Measurements from ENCODE around the gene FAM228B. TPM values are rescaled to one million over a fixed set of nuclear protein-coding genes. Genes with fewer than 3 reads are reported as not detected.
"Not testable (repeated sequence)": the region's sequence is repeated elsewhere in the genome, so short reads cannot be mapped to it uniquely, and the experiment has no call there.

The FAM228B gene
- total RNA-seq, 1 experiment from 2014 or later = 6.4 TPM

GRCh38 chr2:24183366-24184069 lies 60.2 kb downstream of the FAM228B start:
- DNase-seq = no peak
- Histone ChIP-seq H3K4me1 (ENCODE audit: low read length) (no peaks in the 10 kb centered on the region), H3K79me2 (ENCODE audit: low read length) (no peaks in the 10 kb centered on the region), H3K9ac (ENCODE audit: low read length) (no peak overlapping the region), H3K4me2 (ENCODE audit: low read depth, low read length, poor library complexity, severe bottlenecking) (no peak overlapping the region), H4K20me1 (ENCODE audit: insufficient read depth, low read depth, low read length) (no peaks in the 10 kb centered on the region), H3K27me3 (ENCODE audit: low read length) (no peaks in the 10 kb centered on the region), H3K9me3 (ENCODE audit: low read length) (no peaks in the 10 kb centered on the region), H2AFZ (ENCODE audit: low read length) (no peak overlapping the region), H3K4me3 (ENCODE audit: low read length) (no peak overlapping the region), H3K27ac (ENCODE audit: low read length) (no peak overlapping the region), H3K9me2 (replicated peaks; ENCODE audit: insufficient read depth, low read length) (no peaks in the 10 kb centered on the region), H3K36me3 (ENCODE audit: insufficient read depth, low read length) (no peaks in the 10 kb centered on the region)

GRCh38 chr2:24189551-24189950 lies 66.3 kb downstream of the FAM228B start:
- Histone ChIP-seq H3K27ac (ENCODE audit: low read length) (no peak overlapping the region), H2AFZ (ENCODE audit: low read length) (no peak overlapping the region), H3K27me3 (ENCODE audit: low read length) (no peaks in the 10 kb centered on the region), H3K4me2 (ENCODE audit: low read depth, low read length, poor library complexity, severe bottlenecking) (no peak overlapping the region), H3K9me2 (replicated peaks; ENCODE audit: insufficient read depth, low read length) (no peaks in the 10 kb centered on the region), H3K4me3 (ENCODE audit: low read length) (no peak overlapping the region), H3K4me1 (ENCODE audit: low read length) (no peaks in the 10 kb centered on the region), H3K9me3 (ENCODE audit: low read length) (no peaks in the 10 kb centered on the region), H3K36me3 (ENCODE audit: insufficient read depth, low read length) (no peaks in the 10 kb centered on the region), H3K79me2 (ENCODE audit: low read length) (no peaks in the 10 kb centered on the region), H4K20me1 (ENCODE audit: insufficient read depth, low read depth, low read length) (no peaks in the 10 kb centered on the region), H3K9ac (ENCODE audit: low read length) (no peak overlapping the region)
- DNase-seq = no peak

GRCh38 chr2:24190503-24190902 lies 67.2 kb downstream of the FAM228B start:
- Histone ChIP-seq H3K4me2 (ENCODE audit: low read depth, low read length, poor library complexity, severe bottlenecking) (no peak overlapping the region), H2AFZ (ENCODE audit: low read length) (no peak overlapping the region), H3K27ac (ENCODE audit: low read length) (no peak overlapping the region), H4K20me1 (ENCODE audit: insufficient read depth, low read depth, low read length) (no peaks in the 10 kb centered on the region), H3K9me2 (replicated peaks; ENCODE audit: insufficient read depth, low read length) (no peaks in the 10 kb centered on the region), H3K4me1 (ENCODE audit: low read length) (no peaks in the 10 kb centered on the region), H3K4me3 (ENCODE audit: low read length) (no peak overlapping the region), H3K79me2 (ENCODE audit: low read length) (no peaks in the 10 kb centered on the region), H3K9ac (ENCODE audit: low read length) (no peak overlapping the region), H3K36me3 (ENCODE audit: insufficient read depth, low read length) (no peaks in the 10 kb centered on the region), H3K9me3 (ENCODE audit: low read length) (no peaks in the 10 kb centered on the region), H3K27me3 (ENCODE audit: low read length) (no peaks in the 10 kb centered on the region)
- DNase-seq = no peak

- H3K36me3 ChIP-seq (ENCODE audit: insufficient read depth, low read length) = no peaks in the 10 kb centered on the region
- H3K79me2 ChIP-seq (ENCODE audit: low read length) = no peaks in the 10 kb centered on the region
- no peak for DNase-seq
- no peak overlapping the region for H3K27ac ChIP-seq (ENCODE audit: low read length)
- H3K4me1 ChIP-seq (ENCODE audit: low read length) = no peaks in the 10 kb centered on the region
- no peaks in the 10 kb centered on the region for H4K20me1 ChIP-seq (ENCODE audit: insufficient read depth, low read depth, low read length)
- H3K27me3 ChIP-seq (ENCODE audit: low read length) = no peaks in the 10 kb centered on the region
- H3K4me2 ChIP-seq (ENCODE audit: low read depth, low read length, poor library complexity, severe bottlenecking) = no peak overlapping the region
- H3K4me3 ChIP-seq (ENCODE audit: low read length) = no peak overlapping the region
- no peaks in the 10 kb centered on the region for H3K9me3 ChIP-seq (ENCODE audit: low read length)
- no peak overlapping the region for H2AFZ ChIP-seq (ENCODE audit: low read length)
- H3K9me2 ChIP-seq (replicated peaks; ENCODE audit: insufficient read depth, low read length) = no peaks in the 10 kb centered on the region
- H3K9ac ChIP-seq (ENCODE audit: low read length) = no peak overlapping the region
These were observed 67.9 kb downstream of the FAM228B start for GRCh38 chr2:24191156-24191555.

- H2AFZ ChIP-seq (ENCODE audit: low read length) = no peak overlapping the region
- no peak overlapping the region for H3K4me2 ChIP-seq (ENCODE audit: low read depth, low read length, poor library complexity, severe bottlenecking)
- no peaks in the 10 kb centered on the region for H3K27me3 ChIP-seq (ENCODE audit: low read length)
- H3K4me1 ChIP-seq (ENCODE audit: low read length) = no peaks in the 10 kb centered on the region
- H3K27ac ChIP-seq (ENCODE audit: low read length) = no peak overlapping the region
- H3K4me3 ChIP-seq (ENCODE audit: low read length) = no peak overlapping the region
- H3K79me2 ChIP-seq (ENCODE audit: low read length) = no peaks in the 10 kb centered on the region
- no peaks in the 10 kb centered on the region for H4K20me1 ChIP-seq (ENCODE audit: insufficient read depth, low read depth, low read length)
- no peaks in the 10 kb centered on the region for H3K9me2 ChIP-seq (replicated peaks; ENCODE audit: insufficient read depth, low read length)
- DNase-seq = no peak
- no peaks in the 10 kb centered on the region for H3K9me3 ChIP-seq (ENCODE audit: low read length)
- no peak overlapping the region for H3K9ac ChIP-seq (ENCODE audit: low read length)
- H3K36me3 ChIP-seq (ENCODE audit: insufficient read depth, low read length) = no peaks in the 10 kb centered on the region
These were observed 68.6 kb downstream of the FAM228B start for GRCh38 chr2:24191848-24192247.

GRCh38 chr2:24197213-24197612 lies 73.9 kb downstream of the FAM228B start:
- not testable (repeated sequence) for H3K4me1 ChIP-seq (ENCODE audit: low read length); H3K9ac ChIP-seq (ENCODE audit: low read length); H4K20me1 ChIP-seq (ENCODE audit: insufficient read depth, low read depth, low read length); H3K27ac ChIP-seq (ENCODE audit: low read length); H3K9me2 ChIP-seq (replicated peaks; ENCODE audit: insufficient read depth, low read length); H3K4me2 ChIP-seq (ENCODE audit: low read depth, low read length, poor library complexity, severe bottlenecking); H3K79me2 ChIP-seq (ENCODE audit: low read length); DNase-seq; H3K36me3 ChIP-seq (ENCODE audit: insufficient read depth, low read length); H3K27me3 ChIP-seq (ENCODE audit: low read length); H2AFZ ChIP-seq (ENCODE audit: low read length); H3K9me3 ChIP-seq (ENCODE audit: low read length); H3K4me3 ChIP-seq (ENCODE audit: low read length)

GRCh38 chr2:24199968-24200590 lies 76.8 kb downstream of the FAM228B start:
- H3K4me1 ChIP-seq (ENCODE audit: low read length) = no peaks in the 10 kb centered on the region
- H3K4me3 ChIP-seq (ENCODE audit: low read length) = no peak overlapping the region
- no peak for DNase-seq
- no peaks in the 10 kb centered on the region for H3K27me3 ChIP-seq (ENCODE audit: low read length)
- H3K9ac ChIP-seq (ENCODE audit: low read length) = no peak overlapping the region
- H3K9me2 ChIP-seq (replicated peaks; ENCODE audit: insufficient read depth, low read length) = no peaks in the 10 kb centered on the region
- H3K36me3 ChIP-seq (ENCODE audit: insufficient read depth, low read length) = peaks cover 13% of the 10 kb centered on the region
- H3K79me2 ChIP-seq (ENCODE audit: low read length) = no peaks in the 10 kb centered on the region
- no peaks in the 10 kb centered on the region for H4K20me1 ChIP-seq (ENCODE audit: insufficient read depth, low read depth, low read length)
- no peak overlapping the region for H3K4me2 ChIP-seq (ENCODE audit: low read depth, low read length, poor library complexity, severe bottlenecking)
- no peak overlapping the region for H2AFZ ChIP-seq (ENCODE audit: low read length)
- H3K27ac ChIP-seq (ENCODE audit: low read length) = no peak overlapping the region
- no peaks in the 10 kb centered on the region for H3K9me3 ChIP-seq (ENCODE audit: low read length)

- no peak overlapping the region for H3K9ac ChIP-seq (ENCODE audit: low read length)
- peaks cover 20% of the 10 kb centered on the region for H3K36me3 ChIP-seq (ENCODE audit: insufficient read depth, low read length)
- no peak overlapping the region for H2AFZ ChIP-seq (ENCODE audit: low read length)
These were observed 77.5 kb downstream of the FAM228B start for GRCh38 chr2:24200799-24201198.

More at GRCh38 chr2:24200799-24201198, 77.5 kb downstream of the FAM228B start:
- DNase-seq = no peak
- H4K20me1 ChIP-seq (ENCODE audit: insufficient read depth, low read depth, low read length) = no peaks in the 10 kb centered on the region
- H3K79me2 ChIP-seq (ENCODE audit: low read length) = no peaks in the 10 kb centered on the region
- no peaks in the 10 kb centered on the region for H3K4me1 ChIP-seq (ENCODE audit: low read length)
- no peaks in the 10 kb centered on the region for H3K27me3 ChIP-seq (ENCODE audit: low read length)
- H3K4me2 ChIP-seq (ENCODE audit: low read depth, low read length, poor library complexity, severe bottlenecking) = no peak overlapping the region
- H3K9me2 ChIP-seq (replicated peaks; ENCODE audit: insufficient read depth, low read length) = no peaks in the 10 kb centered on the region
- H3K4me3 ChIP-seq (ENCODE audit: low read length) = no peak overlapping the region
- no peaks in the 10 kb centered on the region for H3K9me3 ChIP-seq (ENCODE audit: low read length)
- no peak overlapping the region for H3K27ac ChIP-seq (ENCODE audit: low read length)

Measured in Karpas-422 (cell line).